ENCODE results near the gene SLC23A2.

- no peak for TF ChIP-seq CTCF (IDR thresholded peaks at IDR 0.05)
- no peak for TF ChIP-seq POLR2A (IDR thresholded peaks at IDR 0.05)
Measured at GRCh38 chr20:4853004-4853403, 148.3 kb downstream of the SLC23A2 start.
